SK-N-SH (cell line): Measurements from ENCODE around the gene DPYSL5. TPM values are rescaled to one million over a fixed set of nuclear protein-coding genes. Genes with fewer than 3 reads are reported as not detected.
A peak's percentile ranks its signal among the peaks of the same experiment; 100 is the strongest.

Source experiments
- CTCF ChIA-PET: fragments of 300-600, 350-600 bp; formaldehyde crosslinking; extraction: SDS; loops from one replicate; lab custom pipeline; 2021; lab: Yijun Ruan, JAX
- POLR2A ChIA-PET: fragments of 350-600 bp; sonication (Branson Sonifier 250); formaldehyde crosslinking; extraction: SDS; loops from one replicate; lab custom pipeline; 2020; ENCODE audit warnings: antibody characterized with exemption, inconsistent platforms; lab: Yijun Ruan, JAX
- DNase-seq: peaks from one replicate; pipeline ENCODE4 v3.0.0; 2012
- H2AFZ ChIP-seq: fragments of 200-600 bp; sonication (generic); 2 replicates; pipeline ENCODE4 v1.8.1; 2016; ENCODE audit warnings: antibody characterized with exemption, mild to moderate bottlenecking, low read depth
- H3F3A ChIP-seq: fragments of 200-600 bp; sonication (generic); replicated peaks from 2 replicates; pipeline ENCODE3; 2016; ENCODE audit warnings: antibody characterized with exemption, mild to moderate bottlenecking; ENCODE audit not compliant: insufficient read depth
- H3K27ac ChIP-seq, 2 experiments: fragments of 200-500 bp in 1 of 2; fragments of 200-600 bp in 1 of 2; sonication (Bioruptor generic) in 1 of 2; sonication (generic), shearing (Covaris generic) in 1 of 2; 2 replicates each; pipeline versions ENCODE4 v1.5.1 to v1.6.1; 2014 to 2016; ENCODE audit warnings: low read depth in 2 of 2, inconsistent platforms in 1 of 2, low read length in 1 of 2, mild to moderate bottlenecking in 1 of 2, mixed read lengths in 1 of 2
- H3K27me3 ChIP-seq: fragments of 200-600 bp; sonication (generic), shearing (Covaris generic); 2 replicates; pipeline ENCODE4 v1.6.1; 2016; ENCODE audit warnings: mixed run types; ENCODE audit not compliant: insufficient read depth
- H3K36me3 ChIP-seq, 2 experiments: fragments of 200-500 bp in 1 of 2; fragments of 200-600 bp in 1 of 2; sonication (Bioruptor generic) in 1 of 2; sonication (generic) in 1 of 2; replicated peaks in 1 of 2; 2 replicates each; pipeline versions ENCODE3 to v1.5.1; 2014 to 2016; ENCODE audit warnings: low read length in 1 of 2, mild to moderate bottlenecking in 1 of 2; ENCODE audit not compliant: insufficient read depth in 2 of 2, control insufficient read depth in 1 of 2
- H3K4me1 ChIP-seq, 2 experiments: fragments of 200-500 bp in 1 of 2; fragments of 200-600 bp in 1 of 2; sonication (Bioruptor generic) in 1 of 2; sonication (generic), shearing (Covaris generic) in 1 of 2; 2 replicates each; pipeline versions ENCODE4 v1.5.1 to v1.6.1; 2014 to 2016; ENCODE audit warnings: low read depth in 1 of 2, low read length in 1 of 2, mixed run types in 1 of 2; ENCODE audit not compliant: insufficient read depth in 2 of 2, control insufficient read depth in 1 of 2
- H3K4me2 ChIP-seq: fragments of 200-600 bp; sonication (generic), shearing (Covaris generic); 2 replicates; pipeline ENCODE4 v1.6.1; 2017; ENCODE audit warnings: mixed run types
- H3K4me3 ChIP-seq, 2 experiments: fragments of 200-500 bp in 1 of 2; fragments of 200-600 bp in 1 of 2; sonication (Bioruptor generic) in 1 of 2; sonication (generic), shearing (Covaris generic) in 1 of 2; 2 replicates each; pipeline versions ENCODE4 v1.5.1 to v1.8.1; 2014 to 2016; ENCODE audit warnings: low read depth in 2 of 2, inconsistent platforms in 1 of 2, low read length in 1 of 2, mild to moderate bottlenecking in 1 of 2, mixed read lengths in 1 of 2, moderate library complexity in 1 of 2
- H3K79me2 ChIP-seq: fragments of 200-600 bp; sonication (generic); 2 replicates; pipeline ENCODE4 v1.8.1; 2017; ENCODE audit warnings: mild to moderate bottlenecking; ENCODE audit not compliant: insufficient read depth
- H3K9ac ChIP-seq: fragments of 200-600 bp; sonication (generic); 2 replicates; pipeline ENCODE4 v1.6.1; 2017; ENCODE audit warnings: mixed run types
- H3K9me2 ChIP-seq: fragments of 200-600 bp; sonication (generic); 2 replicates; pipeline ENCODE4 v1.6.1; 2017; ENCODE audit warnings: mixed run types
- H3K9me3 ChIP-seq: fragments of 200-600 bp; sonication (generic); 2 replicates; pipeline ENCODE4 v1.6.1; 2017; ENCODE audit warnings: mixed run types, mild to moderate bottlenecking, moderate library complexity
- H4K20me1 ChIP-seq: fragments of 200-600 bp; sonication (generic); 2 replicates; pipeline ENCODE4 v1.6.1; 2017; ENCODE audit warnings: mild to moderate bottlenecking, mixed run types; ENCODE audit not compliant: insufficient read depth
- CHD2 ChIP-seq: fragments of 150-350 bp; IDR thresholded peaks from 2 replicates; pipeline ENCODE4 v1.6.1; 2018; ENCODE audit warnings: low read length; ENCODE audit not compliant: partially characterized antibody
- CTCF ChIP-seq: fragments of 200-600 bp; sonication (generic); IDR thresholded peaks from 2 replicates; pipeline ENCODE4 v1.6.1; 2017; ENCODE audit warnings: antibody characterized with exemption, mild to moderate bottlenecking, moderate library complexity
- EP300 ChIP-seq, 2 experiments: IDR thresholded peaks; 2 replicates each; pipeline versions ENCODE4 v1.4.0 to v1.6.1; 2012; ENCODE audit warnings: borderline replicate concordance in 1 of 2, low read depth in 1 of 2, low read length in 1 of 2
- FOSL2 ChIP-seq: IDR thresholded peaks from 2 replicates; pipeline ENCODE4 v1.4.0; 2012; ENCODE audit warnings: low read depth, mild to moderate bottlenecking, moderate library complexity, borderline replicate concordance
- MXI1 ChIP-seq: IDR thresholded peaks from 2 replicates; pipeline ENCODE4 v1.6.1; 2012; ENCODE audit warnings: mild to moderate bottlenecking, low read depth, low read length, improper control_type of control experiment
- NFIC ChIP-seq: IDR thresholded peaks from 2 replicates; pipeline ENCODE4 v1.4.0; 2012; ENCODE audit warnings: borderline replicate concordance
- PBX3 ChIP-seq: IDR thresholded peaks from 2 replicates; pipeline ENCODE4; 2012
- RAD21 ChIP-seq: IDR thresholded peaks from 2 replicates; pipeline ENCODE4 v1.6.1; 2012; ENCODE audit warnings: mild to moderate bottlenecking, low read length
- RFX5 ChIP-seq: IDR thresholded peaks from 2 replicates; pipeline ENCODE4 v1.6.1; 2012; ENCODE audit warnings: mild to moderate bottlenecking, improper control_type of control experiment, low read length
- SMC3 ChIP-seq: IDR thresholded peaks from 2 replicates; pipeline ENCODE4 v1.6.1; 2012; ENCODE audit warnings: low read depth, low read length, improper control_type of control experiment
- TAF1 ChIP-seq: IDR thresholded peaks from 2 replicates; pipeline ENCODE4 v1.6.1; 2012; ENCODE audit warnings: low read depth, mild to moderate bottlenecking, low read length, moderate library complexity, borderline replicate concordance
- TEAD4 ChIP-seq: IDR thresholded peaks from 2 replicates; pipeline ENCODE4 v1.4.0; 2012; ENCODE audit warnings: mild to moderate bottlenecking, borderline replicate concordance; ENCODE audit not compliant: insufficient read depth
- USF2 ChIP-seq: fragments of 150-350 bp; IDR thresholded peaks from 2 replicates; pipeline ENCODE4 v1.6.1; 2017; ENCODE audit warnings: antibody characterized with exemption, low read length, low read depth, borderline replicate concordance
- YY1 ChIP-seq: IDR thresholded peaks from 2 replicates; pipeline ENCODE4 v1.4.0; 2012; ENCODE audit warnings: low read depth, mild to moderate bottlenecking
- ZBTB33 ChIP-seq: IDR thresholded peaks from 2 replicates; pipeline ENCODE4 v1.4.0; 2012; ENCODE audit warnings: low read depth, borderline replicate concordance
- WGBS: methylation state at CpG from one replicate; pipeline ENCODE4 v1.1.6; 2017; ENCODE audit warnings: low lambda C conversion rate; 5-methylcytosine and 5-hydroxymethylcytosine counted together
- polyA plus RNA-seq, 3 experiments: library from polyadenylated mRNA; depleted of rRNA; stranded (reverse); fragments of >200 nt; gene quantifications; 2 replicates each; pipeline ENCODE4 v1.2.3, GENCODE V29; 2012
- TF ChIP-seq, protein P1 (sequence below): IDR thresholded peaks from 2 replicates; pipeline ENCODE4 v1.4.0; 2012; ENCODE audit warnings: low read depth

Gene DPYSL5
- polyA plus RNA-seq, 1 of the 3 experiments (the other 2 are of a cell fraction) = 0.79 TPM

DNA sequence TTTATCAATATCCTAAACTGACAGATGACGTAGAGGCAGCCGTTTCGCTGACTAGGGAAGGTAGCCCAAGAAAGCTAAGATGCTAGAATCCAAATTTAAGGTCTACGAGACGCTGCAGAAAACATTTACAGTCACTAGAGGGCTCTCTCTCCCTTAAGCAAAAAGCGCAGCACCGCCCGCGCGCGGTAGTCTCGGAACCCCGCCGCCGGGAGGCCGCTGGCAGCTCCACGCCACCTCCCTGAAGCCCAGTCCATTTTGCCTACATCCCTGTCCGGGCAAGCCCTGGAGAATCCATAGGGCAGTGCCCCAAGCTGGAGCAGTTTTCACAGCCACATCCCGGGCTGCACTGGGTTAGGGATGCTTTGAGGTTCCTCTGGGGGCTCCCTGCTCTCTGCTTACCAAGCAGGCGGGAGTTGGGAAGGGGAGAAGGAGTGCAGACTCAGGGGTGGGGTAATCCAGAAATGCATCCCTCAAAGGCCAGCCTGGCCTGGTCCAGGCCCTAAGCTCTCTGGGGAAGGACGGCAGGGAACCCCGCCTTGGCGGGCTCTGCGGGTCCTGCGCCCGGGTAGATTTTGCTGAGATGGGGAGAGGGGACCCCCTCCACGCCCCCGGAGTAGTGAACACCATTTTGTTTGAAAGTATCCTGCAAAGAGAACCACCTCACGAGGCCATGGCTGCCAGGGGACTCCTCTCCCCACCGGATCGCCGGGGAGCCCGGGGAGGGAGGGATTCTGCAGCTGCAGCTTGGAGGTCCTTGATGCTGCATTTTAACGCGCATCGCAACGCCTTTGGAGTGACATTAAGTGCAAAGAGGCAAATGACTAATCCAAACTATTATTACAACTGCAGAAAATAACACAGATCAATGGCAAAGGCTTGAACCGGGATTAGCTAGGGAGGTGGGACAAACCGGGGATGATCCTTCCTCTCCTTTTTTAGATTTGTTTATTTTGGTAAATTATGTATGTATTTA is 1.3 kb upstream of the DPYSL5 start:
- Histone ChIP-seq H4K20me1 (no peaks in the 10 kb centered on the region), H3K9me2 (no peaks in the 10 kb centered on the region), H3K4me2 (peak overlapping the region; percentile 65; the same call in 1 of the 2 replicates), H3K9ac (no peak overlapping the region), H3K27ac (no peak overlapping the region), H3K9me3 (no peaks in the 10 kb centered on the region), H3K4me3 (peak overlapping the region; percentile 18 to 61; a peak in 2 of 4 replicates), H3K4me1 (peaks cover 0 to 30% of the 10 kb centered on the region in 2 experiments; a peak in 2 of 4 replicates), H3K27me3 (peaks cover 79% of the 10 kb centered on the region), H3K36me3 (no peaks in the 10 kb centered on the region), H3F3A (peaks cover 4% of the 10 kb centered on the region), H3K79me2 (no peaks in the 10 kb centered on the region), H2AFZ (no peak overlapping the region)
- WGBS = 35% methylated on average over 36 of the region's 39 CpGs
- DNase-seq = peak; percentile 86
- ChIA-PET POLR2A (interaction anchor here (0.6 to 5.5 kb wide), 12 partner anchors 63 to 433 kb away, joined by 3 to 51 read pairs (median 4); no protein-coding TSS in a partner anchor), CTCF (interaction anchor here (0.7 to 19.4 kb wide), 89 partner anchors 9 to 456 kb away, joined by 3 to 779 read pairs (median 5); partner anchors contain the start of genes AGBL5, EMILIN1, KHK and MAPRE3)
- TF ChIP-seq CTCF (peak; percentile 91), TEAD4 (no peak), EP300 (IDR thresholded peaks at IDR 0.05; ENCODE audit: borderline replicate concordance in 1 of 2, low read depth in 1 of 2, low read length in 1 of 2) (no peak), MXI1 (peak; percentile 78; the same call in 1 of the 2 replicates), SMC3 (peak; percentile 92), RAD21 (peak; percentile 98)

- no peak for DNase-seq
- H3K4me3 ChIP-seq = peak overlapping the region; percentile 52 to 61
- H3K9me2 ChIP-seq = no peaks in the 10 kb centered on the region
- H3K79me2 ChIP-seq = no peaks in the 10 kb centered on the region
- H3K27ac ChIP-seq = peak overlapping the region in 1 of 2 experiments; percentile 67; a peak in 2 of 4 replicates
- H3K4me1 ChIP-seq = peaks cover 0 to 34% of the 10 kb centered on the region in 2 experiments; a peak in 3 of 4 replicates
- no peaks in the 10 kb centered on the region for H3K36me3 ChIP-seq
- H3K4me2 ChIP-seq = peak overlapping the region; percentile 73; the same call in 1 of the 2 replicates
- H3K9me3 ChIP-seq = no peaks in the 10 kb centered on the region
- peaks cover 81% of the 10 kb centered on the region for H3K27me3 ChIP-seq
- H3K9ac ChIP-seq = no peak overlapping the region
- no peak overlapping the region; the same call in 1 of the 2 replicates for H2AFZ ChIP-seq
- ChIA-PET POLR2A (interaction anchor here (0.9 to 5.5 kb wide), 5 partner anchors 61 to 103 kb away, joined by 3 to 51 read pairs (median 6); no protein-coding TSS in a partner anchor), CTCF (interaction anchor here (1.1 to 19.4 kb wide), 29 partner anchors 8 to 338 kb away, joined by 3 to 779 read pairs (median 15); partner anchors contain the start of gene MAPRE3)
- no peaks in the 10 kb centered on the region for H4K20me1 ChIP-seq
- WGBS = 27% methylated on average over 17 of the region's 27 CpGs
- peaks cover 4% of the 10 kb centered on the region for H3F3A ChIP-seq
- no peak for TF ChIP-seq SMC3
- TF ChIP-seq RFX5 = no peak
- no peak for TF ChIP-seq TAF1
- TF ChIP-seq USF2 = no peak
- no peak for TF ChIP-seq CHD2
- TF ChIP-seq ZBTB33 = no peak
- TF ChIP-seq NFIC = no peak
- TF ChIP-seq, protein P1, sequence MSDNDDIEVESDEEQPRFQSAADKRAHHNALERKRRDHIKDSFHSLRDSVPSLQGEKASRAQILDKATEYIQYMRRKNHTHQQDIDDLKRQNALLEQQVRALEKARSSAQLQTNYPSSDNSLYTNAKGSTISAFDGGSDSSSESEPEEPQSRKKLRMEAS = no peak
- TF ChIP-seq YY1 = no peak
- TF ChIP-seq FOSL2 = no peak
- TF ChIP-seq TEAD4 = no peak
- TF ChIP-seq PBX3 = no peak
These were observed 651 bp upstream of the DPYSL5 start for GRCh38 chr2:26847307-26847654.
